GM19463 (cell line): ENCODE results near the gene BTC.
A peak's percentile ranks its signal among the peaks of the same experiment; 100 is the strongest.
"Not testable (repeated sequence)": the region's sequence is repeated elsewhere in the genome, so short reads cannot be mapped to it uniquely, and the experiment has no call there.

Source experiments
- ATAC-seq: cut with Tn5 transposase; IDR thresholded peaks from one replicate; pipeline ENCODE4 v1.9.1; 2021; ENCODE audit warnings: mild to moderate bottlenecking, moderate library complexity; ENCODE audit not compliant: unreplicated experiment

The BTC gene

DNA sequence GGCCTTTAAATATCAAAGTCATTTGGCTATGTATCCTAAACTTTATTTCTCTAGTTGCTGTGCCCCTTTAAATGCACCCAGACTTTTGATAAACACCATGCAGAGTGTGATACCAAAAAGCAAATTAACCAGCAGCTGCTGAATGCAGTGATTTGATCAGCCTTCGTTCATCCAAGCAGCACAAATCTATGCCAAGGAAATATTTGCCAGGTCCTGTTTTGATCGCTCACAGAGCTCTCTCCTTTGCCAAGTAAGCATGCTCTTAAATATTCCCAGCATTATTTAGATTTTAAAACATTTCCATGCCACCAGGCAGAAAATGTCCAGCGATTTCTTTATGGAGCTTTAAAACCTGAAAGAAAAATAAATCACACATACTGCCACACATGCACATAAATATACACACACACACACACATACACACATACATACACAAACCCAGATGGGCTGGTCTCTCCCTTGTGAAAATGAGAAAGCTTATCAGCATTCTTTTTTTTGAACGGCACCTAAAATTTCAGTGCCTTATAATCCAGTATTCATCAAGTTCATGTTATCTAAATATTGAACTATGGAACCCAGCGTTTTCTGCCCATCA is 35.7 kb downstream of the BTC start:
- no peak for ATAC-seq

DNA sequence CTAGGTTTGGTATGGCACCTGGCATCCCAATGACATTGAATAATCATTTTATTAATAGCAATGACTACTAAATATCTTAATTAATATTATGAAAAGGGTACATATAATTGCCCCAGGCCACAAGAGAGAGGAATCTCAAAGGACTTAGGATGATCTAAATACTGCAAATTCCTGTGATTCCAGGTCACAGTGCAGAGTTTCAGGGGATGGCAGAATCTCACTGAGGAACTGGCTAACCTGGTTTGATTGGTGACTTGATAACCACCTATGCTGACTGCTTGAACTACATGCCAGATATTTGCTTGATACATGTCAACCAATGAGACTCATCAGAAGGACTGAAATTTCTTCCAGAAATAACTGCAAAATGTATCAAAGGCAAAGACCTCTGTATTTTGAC is 37.2 kb downstream of the BTC start:
- ATAC-seq, result no peak

DNA sequence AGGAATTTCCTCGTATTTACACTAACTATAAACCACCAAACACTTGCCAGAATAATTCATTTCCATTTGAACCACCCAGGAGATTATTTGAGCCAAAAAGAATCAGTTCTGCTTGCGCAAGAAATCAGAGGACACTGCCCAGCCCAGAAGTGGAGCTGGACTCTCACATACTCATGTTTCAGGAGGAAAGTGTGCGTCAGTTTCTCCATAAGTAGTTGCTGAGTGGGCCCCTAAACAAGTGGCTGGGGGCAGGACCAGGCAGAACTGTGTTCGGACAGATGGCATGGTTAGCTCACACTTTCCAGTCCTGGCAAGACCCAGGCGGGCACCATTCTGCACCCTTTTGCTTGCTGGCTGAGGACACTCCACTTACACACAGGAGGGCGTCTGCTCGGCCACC is 38.8 kb downstream of the BTC start:
- ATAC-seq, result no peak

DNA sequence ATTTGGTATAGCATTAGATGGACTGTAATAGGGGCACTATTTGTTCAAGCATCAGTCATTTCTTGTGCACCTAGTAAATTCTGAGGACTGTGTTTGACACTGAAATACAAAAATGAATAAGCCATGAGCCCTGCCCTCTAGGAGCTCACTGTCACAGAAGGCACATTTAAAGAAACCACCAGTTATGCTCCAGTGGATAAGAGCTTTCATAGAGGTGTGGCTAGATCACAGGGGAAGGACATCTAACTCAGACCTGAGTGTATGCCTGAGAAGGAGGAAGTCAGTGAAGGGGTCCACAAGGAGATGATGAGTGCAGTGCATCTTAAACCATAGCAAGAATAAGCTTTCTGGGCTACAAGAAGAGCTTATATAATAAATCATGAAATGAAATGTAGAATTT is 40.1 kb downstream of the BTC start:
- ATAC-seq, result peak; percentile 90

DNA sequence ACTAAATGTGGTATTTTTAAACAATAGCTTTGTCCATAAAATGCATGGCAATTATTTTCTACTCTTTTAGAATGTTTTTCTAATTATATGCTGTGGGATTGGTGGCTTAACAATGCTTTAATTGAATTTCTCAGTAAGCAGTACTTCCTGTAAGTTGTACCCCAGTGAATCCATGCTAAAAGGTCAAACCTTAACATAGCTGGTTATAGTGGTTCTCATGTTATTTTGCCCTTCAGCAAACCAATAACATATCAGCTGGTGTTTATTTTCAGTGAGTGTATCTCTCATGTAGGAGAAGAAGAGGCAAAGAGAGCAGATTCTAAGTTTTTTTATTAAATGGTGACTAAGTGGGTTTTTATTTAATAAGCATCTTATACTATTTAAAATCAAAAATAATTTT is 41.5 kb downstream of the BTC start:
- ATAC-seq, result no peak

DNA sequence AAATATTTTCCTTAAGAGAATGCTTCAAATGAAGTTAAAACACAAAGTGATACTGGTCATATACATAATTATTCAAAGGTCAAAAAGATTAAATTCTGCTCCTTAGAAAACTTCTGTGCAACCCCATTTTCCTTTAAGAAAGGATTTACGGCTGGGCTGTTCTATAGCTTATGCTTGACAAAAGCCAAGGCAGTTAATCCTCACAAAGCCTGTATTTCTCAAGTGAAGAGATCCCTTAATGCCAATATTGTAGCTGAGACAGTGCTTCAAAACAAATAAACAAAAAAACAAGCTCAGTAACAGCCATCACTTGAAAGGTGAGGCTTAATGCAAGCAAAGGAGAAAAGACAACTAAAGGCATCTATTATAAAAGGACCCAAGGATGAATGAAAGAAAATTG is 42.5 kb downstream of the BTC start:
- no peak for ATAC-seq

DNA sequence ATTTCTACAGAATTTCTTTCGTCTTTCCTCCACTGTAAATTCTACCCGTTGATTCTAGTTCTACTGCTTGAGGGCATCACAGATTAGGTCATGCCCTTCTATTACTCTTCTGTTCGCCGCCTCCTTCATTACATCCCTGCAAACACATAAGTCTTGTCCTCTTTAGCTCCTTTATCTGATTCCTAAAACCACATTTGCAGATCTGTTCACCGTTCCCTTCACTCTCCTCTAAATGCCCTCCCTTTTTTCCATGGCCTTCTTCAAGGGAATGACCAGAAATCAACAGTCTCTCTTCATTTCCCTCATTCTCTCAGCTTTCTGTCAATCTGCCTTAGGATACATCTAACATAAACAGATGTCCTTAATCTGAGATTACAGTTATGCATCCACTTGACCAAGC is 43.1 kb downstream of the BTC start:
- ATAC-seq, result no peak

DNA sequence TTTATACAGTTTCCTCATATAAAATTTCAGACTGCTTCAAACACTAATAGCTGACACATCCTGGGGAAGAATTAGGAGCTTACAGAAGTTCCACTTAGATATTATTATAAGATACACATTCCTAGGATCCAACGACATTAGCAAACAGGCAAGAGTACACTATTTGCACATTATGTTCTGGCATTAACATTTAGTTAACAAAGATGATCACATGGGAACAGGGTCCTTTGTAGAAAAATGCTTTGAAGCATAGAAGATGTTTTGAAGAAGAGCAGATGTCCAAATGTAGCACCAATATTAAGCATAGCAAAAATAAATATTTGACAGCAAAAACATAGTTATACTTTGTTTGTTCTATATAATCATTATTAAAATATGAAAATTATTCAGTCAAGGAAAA is 52.1 kb downstream of the BTC start:
- ATAC-seq, result no peak

DNA sequence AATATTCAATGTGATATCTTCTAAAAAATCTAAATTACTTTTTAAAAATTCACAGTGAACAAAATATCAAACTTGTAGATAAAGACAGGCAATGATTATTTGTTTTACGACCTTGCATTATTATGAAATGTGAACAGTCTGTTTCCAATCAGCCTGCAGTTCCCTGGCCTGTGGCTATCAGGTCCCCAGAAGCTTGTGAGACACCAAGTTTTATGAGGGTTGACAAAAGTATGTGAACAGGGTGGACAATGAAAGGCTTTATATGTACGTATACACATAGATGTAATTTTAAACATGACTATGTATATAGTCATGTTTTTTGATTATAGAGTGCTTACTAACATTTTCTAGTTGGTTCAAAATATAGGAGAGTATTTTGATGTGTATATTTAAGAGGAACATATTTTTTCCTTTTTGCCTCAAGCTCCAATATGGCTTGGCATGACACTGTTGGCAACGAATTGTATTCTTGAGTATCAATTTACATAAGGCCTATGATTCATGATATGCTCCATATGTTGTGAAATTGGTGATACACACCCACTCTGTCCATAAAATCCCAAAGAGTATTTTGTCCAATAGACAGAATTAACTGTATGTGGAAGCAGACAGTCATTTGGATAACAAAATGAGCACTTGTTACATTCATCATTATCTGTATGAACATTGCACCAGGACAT is 55.7 kb downstream of the BTC start:
- no peak for ATAC-seq

DNA sequence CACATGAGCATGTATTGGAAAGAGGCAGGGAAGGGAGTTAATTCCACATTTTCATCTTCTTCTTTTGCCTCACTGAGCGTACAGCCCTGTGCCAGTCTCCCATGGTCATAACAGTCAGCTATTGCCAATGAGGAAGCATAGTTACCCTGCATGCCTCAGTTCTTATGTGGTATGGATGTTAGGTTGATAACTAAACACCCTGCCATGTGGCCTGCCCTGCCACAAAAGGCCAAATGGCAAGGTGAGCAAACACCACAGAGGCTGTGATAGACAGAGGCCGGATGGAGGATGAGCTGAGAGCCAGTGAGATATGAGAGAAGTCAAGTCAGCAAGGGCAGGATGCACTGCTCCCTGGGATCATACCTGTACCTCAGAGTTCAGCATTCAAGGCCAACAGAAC is 59.3 kb downstream of the BTC start:
- no peak for ATAC-seq

DNA sequence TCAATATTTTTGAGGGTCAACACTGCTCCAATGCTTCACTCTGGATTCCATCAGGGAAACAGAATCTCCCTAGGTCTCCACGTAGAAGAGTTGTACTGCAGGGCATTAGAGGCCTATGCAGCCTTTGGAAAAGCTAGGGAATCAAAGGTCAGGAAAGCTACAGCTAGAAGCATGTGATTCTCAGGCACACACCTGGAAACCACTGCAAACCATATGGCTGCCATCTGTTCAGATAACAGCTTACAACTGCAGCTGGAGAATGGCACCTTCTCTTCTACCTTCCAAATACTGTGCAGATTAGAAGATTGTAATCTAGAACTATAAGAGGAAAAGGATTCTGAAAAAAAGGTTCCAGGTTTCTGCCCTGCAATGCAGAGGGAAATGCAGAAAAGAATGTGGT is 60.6 kb downstream of the BTC start:
- no peak for ATAC-seq

DNA sequence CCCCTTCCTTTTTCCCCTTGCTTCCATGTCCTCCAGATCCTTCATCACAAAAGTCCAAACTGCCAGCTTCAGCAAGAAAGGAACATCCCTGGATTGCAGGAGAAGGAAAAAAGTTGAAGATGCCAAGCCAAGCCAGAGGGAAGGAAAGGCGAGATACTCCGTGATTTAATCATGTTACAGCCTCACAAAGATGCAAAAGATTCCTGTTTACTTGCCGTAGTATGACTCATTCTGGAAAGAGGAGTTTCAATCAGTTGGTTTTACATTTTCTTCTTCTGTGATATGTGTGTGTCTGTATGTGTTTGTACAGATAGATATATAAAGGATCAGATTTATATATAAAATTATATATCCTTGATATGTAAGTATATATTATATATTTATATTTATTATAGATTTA is 69.3 kb downstream of the BTC start:
- ATAC-seq, result no peak

DNA sequence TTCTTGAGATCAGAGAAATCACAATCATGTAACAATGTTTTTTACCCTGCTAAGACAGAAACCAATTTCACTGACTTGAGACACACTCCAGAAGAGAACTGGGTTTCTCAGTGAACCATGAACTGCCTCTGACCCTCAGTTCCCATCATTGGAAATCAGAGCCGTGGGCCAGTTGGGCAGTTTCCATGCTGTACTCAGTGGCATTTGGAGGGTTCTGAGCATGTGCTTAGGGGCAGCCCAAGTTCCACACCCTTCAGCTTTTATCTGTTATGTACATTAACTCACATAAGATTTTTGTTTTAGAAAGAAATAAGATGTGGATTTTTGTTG is 77.9 kb downstream of the BTC start:
- no peak for ATAC-seq

DNA sequence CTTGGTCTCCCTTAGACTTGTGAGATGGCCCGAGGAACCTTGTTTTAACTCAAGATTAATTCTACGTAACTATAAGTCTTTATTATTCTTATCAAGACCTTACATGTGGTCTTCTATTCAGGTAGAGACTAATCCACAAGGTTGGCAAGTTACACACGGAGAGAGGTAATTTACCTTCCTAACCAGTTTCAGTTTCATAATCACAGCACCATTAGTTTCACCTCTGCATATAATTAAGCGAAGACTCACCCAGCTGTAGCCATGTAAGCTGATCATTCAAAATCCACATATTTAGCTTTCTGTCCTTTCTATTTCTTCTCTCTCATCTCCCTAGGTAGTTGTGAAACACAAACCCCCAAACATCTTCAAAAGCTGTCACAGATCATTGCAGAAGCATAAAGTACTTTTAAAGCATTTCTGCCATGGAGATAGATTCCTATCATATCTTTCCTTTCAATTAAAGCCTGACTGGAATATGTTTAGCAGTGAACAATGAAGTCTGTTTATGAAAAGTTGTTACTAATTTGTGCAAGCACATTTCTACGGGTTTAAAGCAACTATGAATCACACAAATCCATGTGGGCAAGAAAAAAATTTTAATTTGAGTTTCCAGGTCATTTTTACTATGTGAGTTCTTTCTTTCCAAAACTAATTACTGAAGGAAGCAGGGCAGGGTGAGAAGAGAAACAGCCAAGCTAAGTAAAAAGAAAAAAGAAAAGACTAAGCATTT is 78.5 kb downstream of the BTC start:
- peak; percentile 80 for ATAC-seq

DNA sequence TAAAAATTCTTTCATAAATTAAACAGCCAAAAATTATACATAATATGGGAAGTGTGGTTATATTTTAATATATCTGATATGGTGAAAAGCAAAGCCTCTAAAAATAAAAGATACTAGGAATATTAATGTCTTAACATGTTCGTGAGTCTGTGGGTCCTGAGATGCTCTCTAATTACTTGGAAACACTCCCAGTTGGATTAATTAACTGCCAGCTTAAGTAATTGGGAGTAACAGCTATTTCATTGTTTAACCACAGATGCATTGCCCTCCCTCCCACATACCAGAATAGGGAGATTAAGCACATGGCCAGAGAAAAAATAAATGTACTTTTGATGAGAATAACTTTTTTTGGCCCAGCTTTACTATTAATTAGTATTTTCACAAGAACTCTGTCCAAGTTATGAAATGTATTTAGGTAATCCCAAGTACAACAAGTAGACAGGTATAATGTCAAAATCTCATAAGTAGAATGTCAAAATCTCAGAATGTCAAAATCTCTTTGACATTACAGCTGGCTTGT is 79.7 kb downstream of the BTC start:
- no peak for ATAC-seq

DNA sequence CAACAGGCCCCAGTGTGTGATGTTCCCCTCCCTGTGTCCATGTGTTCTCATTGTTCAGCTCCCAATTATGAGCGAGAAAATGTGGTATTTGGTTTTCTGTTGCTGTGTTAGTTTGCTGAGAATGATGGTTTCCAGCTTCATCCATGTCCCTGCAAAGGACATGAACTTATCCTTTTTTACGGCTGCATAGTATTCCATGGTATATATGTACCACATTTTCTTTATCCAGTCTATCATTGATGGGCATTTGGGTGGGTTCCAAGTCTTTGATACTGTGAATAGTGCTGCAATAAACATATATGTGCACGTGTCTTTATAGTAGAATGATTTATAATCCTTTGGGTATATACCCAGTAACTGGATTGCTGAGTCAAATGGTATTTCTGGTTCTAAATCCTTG is 86.2 kb downstream of the BTC start:
- not testable (repeated sequence) for ATAC-seq
